ENCODE measurements around the gene PELI1. TPM values are rescaled to one million over a fixed set of nuclear protein-coding genes. Genes with fewer than 3 reads are reported as not detected.

The PELI1 gene
- total RNA-seq, 3 donors from 2014 or later (not counting 1 experiment from before 2014, with no cell fraction given), result 42.3 to 141 (median 65.0) TPM

- WGBS (ENCODE audit: insufficient coverage), result 55% methylated on average over 6 of the region's 6 CpGs
- Histone ChIP-seq H3K9me3 (ENCODE audit: control insufficient read depth, insufficient read depth, low read length) (no peaks in the 10 kb centered on the region), H3K4me3 (ENCODE audit: low read length) (no peak overlapping the region), H3K27me3 (ENCODE audit: control insufficient read depth, insufficient read depth, low read length) (no peaks in the 10 kb centered on the region), H3K4me1 (ENCODE audit: control insufficient read depth, insufficient read depth, low read length) (no peaks in the 10 kb centered on the region), H3K27ac (ENCODE audit: low read length) (no peak overlapping the region), H3K36me3 (ENCODE audit: control insufficient read depth, insufficient read depth, low read length) (no peaks in the 10 kb centered on the region)
- DNase-seq (no peak), ATAC-seq (peak in 1 of 3 donors; percentile 37)
- peaks cover 0 to 6% of the 10 kb centered on the region in 2 donors for H3K4me1 Mint-ChIP-seq
- no peak overlapping the region for H3K27ac Mint-ChIP-seq
- no peak overlapping the region for H3K4me3 Mint-ChIP-seq
- no peak for TF ChIP-seq CTCF (IDR thresholded peaks at IDR 0.05)
- no peaks in the 10 kb centered on the region for H3K9me3 Mint-ChIP-seq
- H3K27me3 Mint-ChIP-seq (ENCODE audit: low read depth in 2 of 2), result peaks cover 9 to 16% of the 10 kb centered on the region in 2 donors
- H3K36me3 Mint-ChIP-seq, result no peaks in the 10 kb centered on the region
- intact Hi-C loops (cut with micrococcal nuclease), result no loop called here
Measured at GRCh38 chr2:64192125-64192479, 47.9 kb upstream of the PELI1 start.

- H3K27me3 Mint-ChIP-seq (ENCODE audit: low read depth in 2 of 2), result peaks cover 3 to 30% of the 10 kb centered on the region in 2 donors
- no peak overlapping the region for H3K4me3 ChIP-seq (ENCODE audit: low read length)
- H3K36me3 Mint-ChIP-seq, result no peaks in the 10 kb centered on the region
- no peak overlapping the region for H3K27ac Mint-ChIP-seq
- no peaks in the 10 kb centered on the region for H3K36me3 ChIP-seq (ENCODE audit: control insufficient read depth, insufficient read depth, low read length)
- no peak overlapping the region for H3K4me3 Mint-ChIP-seq
- H3K27ac ChIP-seq (ENCODE audit: low read length), result no peak overlapping the region
- H3K9me3 Mint-ChIP-seq, result no peaks in the 10 kb centered on the region
- H3K4me1 ChIP-seq (ENCODE audit: control insufficient read depth, insufficient read depth, low read length), result no peaks in the 10 kb centered on the region
- ATAC-seq (no peak), DNase-seq (no peak)
- no peaks in the 10 kb centered on the region for H3K27me3 ChIP-seq (ENCODE audit: control insufficient read depth, insufficient read depth, low read length)
- no peaks in the 10 kb centered on the region for H3K9me3 ChIP-seq (ENCODE audit: control insufficient read depth, insufficient read depth, low read length)
- intact Hi-C loops (cut with micrococcal nuclease), result no loop called here
- TF ChIP-seq CTCF (IDR thresholded peaks at IDR 0.05), result no peak
- H3K4me1 Mint-ChIP-seq, result peaks cover 0 to 6% of the 10 kb centered on the region in 2 donors
Measured at GRCh38 chr2:64189586-64189985, 45.4 kb upstream of the PELI1 start.

GRCh38 chr2:64189167-64189566, 44.9 kb upstream of the PELI1 start:
- no peak for TF ChIP-seq CTCF (IDR thresholded peaks at IDR 0.05)
- Histone ChIP-seq H3K9me3 (ENCODE audit: control insufficient read depth, insufficient read depth, low read length) (no peaks in the 10 kb centered on the region), H3K27me3 (ENCODE audit: control insufficient read depth, insufficient read depth, low read length) (no peaks in the 10 kb centered on the region), H3K27ac (ENCODE audit: low read length) (no peak overlapping the region), H3K36me3 (ENCODE audit: control insufficient read depth, insufficient read depth, low read length) (no peaks in the 10 kb centered on the region), H3K4me1 (ENCODE audit: control insufficient read depth, insufficient read depth, low read length) (no peaks in the 10 kb centered on the region), H3K4me3 (ENCODE audit: low read length) (no peak overlapping the region)
- no peaks in the 10 kb centered on the region for H3K9me3 Mint-ChIP-seq
- peaks cover under 1 to 28% of the 10 kb centered on the region in 2 donors for H3K27me3 Mint-ChIP-seq (ENCODE audit: low read depth in 2 of 2)
- no peak overlapping the region for H3K27ac Mint-ChIP-seq
- intact Hi-C loops (cut with micrococcal nuclease), result no loop called here
- H3K4me3 Mint-ChIP-seq, result no peak overlapping the region
- WGBS (ENCODE audit: insufficient coverage), result 92% methylated on average over 9 of the region's 10 CpGs
- H3K36me3 Mint-ChIP-seq, result no peaks in the 10 kb centered on the region
- H3K4me1 Mint-ChIP-seq, result peaks cover 0 to 6% of the 10 kb centered on the region in 2 donors
- no peak for DNase-seq
- no peak for ATAC-seq
